ENCODE data around the gene PLEKHG4B.
"Not testable (repeated sequence)": the region's sequence is repeated elsewhere in the genome, so short reads cannot be mapped to it uniquely, and the experiment has no call there.

The PLEKHG4B gene

DNA sequence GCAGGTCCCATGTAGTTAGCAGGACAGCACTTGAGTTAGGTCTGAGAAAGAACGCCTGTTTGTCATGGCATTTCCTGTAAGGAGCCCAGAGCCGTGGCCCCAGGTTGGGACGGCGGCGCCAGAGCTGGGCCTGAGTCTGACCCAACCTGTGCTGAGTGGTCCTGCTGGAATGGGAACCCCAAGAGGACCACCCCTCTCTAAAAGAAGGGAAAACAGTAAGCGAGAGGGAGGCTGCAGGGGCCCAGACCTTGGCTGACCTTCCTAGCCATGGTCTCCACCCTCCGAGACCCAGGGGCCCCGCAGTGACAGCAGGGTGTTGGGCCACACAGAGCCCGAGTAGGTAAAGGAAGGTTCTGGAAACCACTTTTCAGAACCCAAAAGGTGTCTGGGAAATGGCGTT lies 97.5 kb downstream of the PLEKHG4B start:
- no peak for DNase-seq (ENCODE audit: low spot score)

DNA sequence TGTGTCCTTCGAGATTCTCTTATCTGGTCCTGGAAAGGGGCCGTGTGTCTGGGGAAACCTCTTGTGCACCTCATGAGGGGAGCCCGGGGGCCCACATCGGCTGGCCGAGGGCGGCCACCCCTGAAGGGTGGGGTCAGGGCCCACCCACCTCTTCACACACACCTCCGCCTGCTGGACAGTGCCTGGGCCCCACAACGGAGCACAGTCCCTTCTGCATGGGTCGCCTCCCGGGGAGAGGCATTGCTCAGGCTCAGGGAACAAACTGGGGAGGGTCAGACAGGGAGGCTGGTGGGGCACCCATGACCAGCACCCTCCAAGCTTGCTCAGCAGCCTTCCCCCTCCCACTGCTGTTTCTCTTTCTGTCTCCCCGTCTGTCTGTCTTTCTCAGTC lies 98.0 kb downstream of the PLEKHG4B start:
- DNase-seq (ENCODE audit: low spot score) = no peak

GRCh38 chr5:190366-191035 lies 98.5 kb downstream of the PLEKHG4B start:
- DNase-seq (ENCODE audit: low spot score) = no peak

- DNase-seq (ENCODE audit: low spot score) = no peak
Observed at GRCh38 chr5:191036-191948, 99.3 kb downstream of the PLEKHG4B start, which contains the start of gene LRRC14B. Gene LRRC14B, plus strand, starts transcription at chr5:191495. Its CDS starts 44 bp downstream, at chr5:191539.

DNA sequence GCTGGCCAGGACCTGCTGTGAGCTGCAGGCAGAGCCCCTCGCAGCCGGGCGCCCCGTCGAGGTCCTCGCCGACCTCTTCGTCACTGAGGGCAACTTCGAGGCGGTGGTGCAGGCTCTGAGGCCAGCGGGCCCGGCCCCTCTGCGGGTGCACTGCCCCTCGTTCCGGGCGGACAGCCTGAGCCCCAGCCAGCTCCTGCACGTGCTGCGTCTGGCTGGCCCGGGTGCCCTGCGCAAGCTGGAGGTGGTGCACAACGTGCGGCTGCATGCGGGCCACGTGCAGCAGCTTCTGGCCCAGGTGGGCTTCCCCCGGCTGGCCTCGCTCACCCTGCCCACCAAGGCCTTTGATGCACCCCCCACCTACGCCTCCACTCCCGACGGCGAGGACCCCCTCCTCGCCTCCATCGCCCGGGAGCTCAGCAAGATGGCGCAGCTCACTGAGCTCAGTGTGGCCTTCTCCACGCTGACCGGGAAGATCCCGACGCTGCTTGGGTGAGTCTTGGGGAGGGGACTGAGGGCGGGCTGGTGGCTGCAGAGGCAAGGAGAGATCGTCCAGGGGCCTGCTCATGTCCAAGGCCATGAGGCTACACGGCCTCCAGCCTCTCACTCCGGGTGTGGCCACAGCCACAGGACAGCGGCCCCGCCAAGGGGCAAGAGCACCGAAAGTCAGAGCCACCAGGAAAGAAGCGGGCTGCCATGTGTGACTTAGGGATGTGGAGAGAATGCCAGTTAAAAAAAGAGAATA lies 100.2 kb downstream of the PLEKHG4B start:
- no peak for DNase-seq (ENCODE audit: low spot score)

- no peak for DNase-seq (ENCODE audit: low spot score)
Observed at GRCh38 chr5:192691-192969, 100.7 kb downstream of the PLEKHG4B start.

- no peak for DNase-seq (ENCODE audit: low spot score)
Observed at GRCh38 chr5:192970-193831, 101.2 kb downstream of the PLEKHG4B start.

DNA sequence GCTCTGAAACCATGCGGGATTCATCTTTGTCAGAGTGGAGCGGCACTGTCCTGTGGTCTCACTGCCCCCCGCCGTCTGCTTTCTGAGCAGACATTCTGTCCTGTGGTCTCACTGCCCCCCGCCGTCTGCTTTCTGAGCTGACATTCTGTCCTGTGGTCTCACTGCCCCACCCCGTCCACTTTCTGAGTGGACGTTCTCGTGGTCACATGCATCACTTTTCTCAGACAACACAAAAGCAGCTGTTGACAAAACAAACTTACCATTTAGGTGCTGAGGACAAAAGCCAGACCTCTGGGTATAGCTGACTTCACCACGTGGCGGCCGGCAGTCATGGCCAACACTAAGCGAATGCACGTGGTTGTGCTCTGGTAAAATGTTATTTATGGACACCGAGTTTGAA lies 102.1 kb downstream of the PLEKHG4B start:
- no peak for DNase-seq (ENCODE audit: low spot score)

DNA sequence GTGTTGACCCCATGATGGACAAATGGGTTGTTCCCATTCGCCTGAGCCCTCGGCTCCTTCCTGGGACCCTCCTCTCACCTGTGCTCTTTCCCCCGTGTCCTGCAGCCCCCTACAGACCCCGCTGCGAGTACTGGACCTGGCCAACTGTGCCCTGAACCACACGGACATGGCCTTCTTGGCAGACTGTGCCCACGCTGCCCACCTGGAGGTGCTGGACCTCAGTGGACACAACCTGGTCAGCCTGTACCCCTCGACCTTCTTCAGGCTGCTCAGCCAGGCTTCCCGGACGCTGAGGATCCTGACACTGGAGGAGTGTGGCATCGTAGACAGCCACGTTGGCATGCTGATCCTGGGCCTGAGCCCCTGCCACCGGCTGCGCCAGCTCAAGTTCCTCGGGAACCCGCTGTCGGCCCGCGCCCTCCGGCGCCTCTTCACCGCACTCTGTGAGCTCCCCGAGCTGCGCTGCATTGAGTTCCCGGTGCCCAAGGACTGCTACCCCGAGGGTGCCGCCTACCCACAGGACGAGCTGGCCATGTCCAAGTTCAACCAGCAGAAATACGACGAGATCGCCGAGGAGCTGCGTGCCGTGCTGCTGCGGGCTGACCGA lies 102.7 kb downstream of the PLEKHG4B start:
- no peak for DNase-seq (ENCODE audit: low spot score)

GRCh38 chr5:195401-196160 lies 103.6 kb downstream of the PLEKHG4B start:
- no peak for DNase-seq (ENCODE audit: low spot score)

- no peak for DNase-seq (ENCODE audit: low spot score)
Observed at GRCh38 chr5:196350-196749, 104.4 kb downstream of the PLEKHG4B start.

- DNase-seq (ENCODE audit: low spot score) = not testable (repeated sequence)
Observed at GRCh38 chr5:197031-197430, 105.1 kb downstream of the PLEKHG4B start.

- DNase-seq (ENCODE audit: low spot score) = no peak
Observed at GRCh38 chr5:197892-198489, 106.0 kb downstream of the PLEKHG4B start.

DNA sequence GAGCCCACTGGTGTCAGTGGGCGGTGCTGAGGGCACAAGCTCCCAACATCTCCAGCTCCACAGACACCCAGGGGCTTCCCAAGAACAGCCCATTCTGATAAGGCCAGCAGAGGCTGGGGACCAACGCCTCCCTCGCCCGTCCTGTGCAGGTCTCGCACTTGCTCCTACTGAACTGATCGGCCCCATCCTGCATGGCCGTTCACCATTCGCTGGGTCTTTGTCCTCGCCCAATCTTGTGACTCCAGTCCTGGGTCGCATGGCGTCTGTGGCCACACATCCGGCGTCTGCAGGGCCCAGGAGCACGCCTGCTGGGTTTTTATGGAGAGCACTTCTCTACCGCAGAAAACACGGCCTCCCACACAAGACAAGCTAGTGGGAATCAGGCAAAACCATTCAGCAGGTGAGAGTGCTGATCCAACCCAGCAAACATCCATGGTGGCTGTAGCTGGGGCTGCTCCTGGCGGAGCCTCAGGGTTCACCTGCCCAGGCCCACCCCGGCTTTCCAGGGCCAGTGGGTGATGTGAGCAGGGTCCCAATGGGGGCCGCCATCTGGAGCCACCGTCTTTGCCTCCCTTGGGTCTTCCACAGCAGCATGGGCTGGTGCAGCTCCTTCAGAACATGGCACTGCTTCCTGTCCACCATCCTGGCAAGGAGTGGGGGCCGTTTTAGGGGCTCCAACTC lies 106.7 kb downstream of the PLEKHG4B start:
- DNase-seq (ENCODE audit: low spot score) = no peak

- DNase-seq (ENCODE audit: low spot score) = no peak
Observed at GRCh38 chr5:199197-199949, 107.4 kb downstream of the PLEKHG4B start.

DNA sequence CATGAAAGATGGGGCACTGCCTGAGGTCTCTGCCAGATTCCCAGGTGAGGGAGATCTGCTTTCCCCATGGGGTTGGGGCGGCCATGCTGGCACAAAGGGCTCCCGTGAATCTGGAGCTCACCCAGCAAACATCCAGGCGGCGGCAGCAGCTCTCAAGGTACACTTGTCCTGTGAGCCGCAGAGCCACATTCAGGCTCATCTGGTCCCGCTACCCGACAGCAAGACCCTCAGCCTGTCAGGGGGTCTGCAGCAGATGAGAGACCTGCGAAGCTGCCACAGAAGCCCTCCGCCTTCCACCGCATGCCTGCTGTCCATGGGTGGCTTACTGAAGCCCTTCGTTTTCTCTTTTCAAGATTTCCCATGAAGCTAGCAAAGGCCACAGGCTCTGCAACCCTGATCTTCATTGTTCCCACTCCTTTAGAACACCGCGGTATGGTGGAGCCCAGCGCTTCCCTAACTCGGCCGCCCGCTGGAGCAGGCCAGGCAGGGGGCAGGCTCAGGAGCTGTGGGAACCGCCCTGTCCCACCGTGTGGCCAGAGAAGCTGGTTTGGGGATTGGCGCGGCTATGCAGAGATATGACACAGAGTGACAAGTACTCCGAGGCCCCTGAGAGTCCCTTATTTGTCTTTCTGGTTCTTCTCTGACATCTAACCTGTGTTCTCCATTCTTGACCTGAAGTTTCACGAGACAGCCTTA lies 108.1 kb downstream of the PLEKHG4B start:
- no peak for DNase-seq (ENCODE audit: low spot score)

GRCh38 chr5:200985-201384 lies 109.0 kb downstream of the PLEKHG4B start:
- DNase-seq (ENCODE audit: low spot score) = no peak

DNA sequence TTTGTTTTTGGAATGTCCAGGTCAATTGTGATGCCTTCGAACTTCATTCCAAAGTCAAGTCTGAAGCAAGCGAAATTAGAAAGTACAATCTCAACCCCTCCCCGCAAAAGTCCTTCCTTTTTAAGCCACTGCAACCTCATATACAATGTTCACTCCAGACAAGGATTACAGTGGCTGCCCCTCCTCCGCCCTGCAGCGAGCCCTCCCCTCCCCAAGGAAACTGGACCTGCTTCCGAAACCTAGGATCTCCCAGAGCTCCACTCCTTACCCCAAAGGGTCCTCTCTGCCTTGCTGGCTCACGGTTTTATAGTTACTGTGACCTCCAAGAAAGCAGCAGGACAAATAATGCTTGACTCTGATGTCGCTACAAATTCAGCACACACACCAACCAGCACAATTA lies 109.7 kb downstream of the PLEKHG4B start:
- DNase-seq (ENCODE audit: low spot score) = no peak

Data from hematopoietic multipotent progenitor cell treated with erythropoietin and hydrocortisone succinate and interleukin-3 and kit ligand, for 17 days (in vitro differentiated cells).